HG03045 (cell line): ENCODE data around the gene MUC6.

Experiments
- ATAC-seq: cut with Tn5 transposase; IDR thresholded peaks from one replicate; pipeline ENCODE4 v1.9.1; 2021; ENCODE audit warnings: mild to moderate bottlenecking, moderate library complexity; ENCODE audit not compliant: unreplicated experiment

Gene MUC6

GRCh38 chr11:1038361-1038760 lies 1.8 kb upstream of the MUC6 start:
- ATAC-seq = no peak

GRCh38 chr11:1037506-1038055 lies 1.1 kb upstream of the MUC6 start:
- no peak for ATAC-seq

GRCh38 chr11:1036931-1037330 lies 413 bp upstream of the MUC6 start:
- ATAC-seq = no peak

DNA sequence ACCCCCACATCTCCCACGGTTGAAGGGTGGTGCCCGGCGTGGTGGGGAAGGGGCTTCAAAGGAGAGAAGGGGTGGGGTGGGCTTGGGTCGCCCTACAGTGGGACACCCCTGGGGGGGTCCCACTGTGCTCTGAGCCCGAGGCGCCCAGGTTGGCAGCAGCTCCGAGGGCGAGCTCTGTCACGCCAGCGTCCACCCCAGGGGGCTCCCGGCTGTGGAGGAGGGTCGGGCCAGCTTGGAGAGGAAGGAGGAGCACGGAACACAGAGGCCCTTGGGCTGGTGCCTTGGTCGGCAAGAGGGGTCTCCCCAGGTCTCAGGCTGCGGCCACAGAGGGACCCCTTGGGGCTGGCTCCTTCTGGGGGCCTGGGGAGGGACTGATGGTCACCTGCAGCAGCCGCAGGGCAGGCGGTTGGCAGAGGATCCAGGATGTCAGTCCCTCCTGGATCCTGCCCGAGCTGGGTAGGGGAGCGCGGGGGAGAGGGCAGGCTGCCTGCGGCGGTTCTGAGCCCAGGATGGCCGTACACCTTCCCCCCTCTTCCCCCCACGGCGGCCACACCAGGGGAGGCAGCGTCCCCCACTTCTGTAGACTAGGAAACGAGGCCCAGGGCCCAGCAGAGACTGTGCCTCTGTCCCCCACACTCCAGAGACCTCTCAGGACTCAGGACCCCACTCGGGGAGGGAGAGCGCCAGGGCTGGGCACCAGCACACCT lies 788 bp downstream of the MUC6 start:
- ATAC-seq = no peak

DNA sequence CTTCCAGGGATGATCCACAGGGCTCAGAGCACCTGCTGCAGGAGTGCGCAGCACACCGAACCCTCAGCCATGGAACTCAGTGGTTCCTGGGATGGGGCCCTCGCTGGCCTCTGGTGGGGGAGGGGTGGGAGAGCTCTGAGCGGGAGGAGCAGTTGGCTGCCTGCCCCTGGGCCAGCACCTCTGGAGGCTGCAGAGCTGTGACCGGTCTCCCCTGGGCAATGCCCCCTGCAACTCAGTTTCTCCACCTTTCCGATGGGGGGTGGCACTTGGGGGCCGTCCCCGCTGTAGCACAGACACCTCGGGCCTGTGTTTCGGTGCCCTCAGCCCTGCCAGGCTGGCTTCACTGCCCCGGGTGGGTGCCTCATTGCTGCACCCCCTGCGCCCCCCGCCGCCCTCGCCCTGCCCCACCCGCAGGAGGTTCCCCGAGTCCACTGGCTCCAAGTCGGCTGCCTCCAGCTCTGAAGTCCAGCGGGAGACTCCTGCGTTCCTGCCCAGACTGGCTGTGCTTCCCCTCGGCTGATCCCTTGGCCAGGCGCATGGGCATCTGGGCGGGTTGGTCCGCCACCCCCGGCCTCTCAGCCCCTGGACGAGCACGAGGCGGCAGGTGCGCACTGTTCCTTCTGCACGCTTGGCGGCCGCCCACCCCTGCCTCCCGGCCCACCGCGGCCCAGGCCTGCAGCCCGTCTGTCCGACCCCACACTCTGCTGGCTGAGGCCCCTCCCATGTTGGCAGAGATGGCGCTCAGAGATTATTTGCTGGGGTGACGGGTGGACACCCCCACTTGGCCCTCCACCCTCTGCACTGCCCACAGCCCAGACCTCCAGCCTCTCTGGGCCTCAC lies 1.8 kb downstream of the MUC6 start:
- ATAC-seq = no peak

DNA sequence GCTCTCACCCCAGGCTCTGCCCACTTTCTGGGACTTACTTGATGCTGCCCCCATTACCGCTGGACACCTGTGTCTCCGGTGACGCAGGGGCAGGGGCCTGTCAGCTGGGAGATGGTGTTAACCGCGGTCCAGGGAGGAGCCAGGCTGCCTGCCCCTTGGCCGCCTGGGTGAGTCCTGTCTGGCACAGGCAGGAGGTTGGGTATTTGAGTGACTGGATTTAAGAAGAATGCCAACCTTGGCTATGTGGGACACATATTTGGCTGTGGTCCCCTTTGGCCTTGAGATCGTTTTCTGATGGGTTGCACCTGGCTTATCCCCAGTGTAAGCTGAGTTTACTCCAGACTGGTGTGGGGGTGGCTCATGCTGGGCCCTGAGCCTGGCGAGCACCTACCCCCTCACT lies 2.5 kb downstream of the MUC6 start:
- ATAC-seq = no peak

- ATAC-seq = no peak
Measured at GRCh38 chr11:1033016-1033798, 3.3 kb downstream of the MUC6 start.

- ATAC-seq = no peak
Measured at GRCh38 chr11:1032310-1032891, 4.1 kb downstream of the MUC6 start.

- no peak for ATAC-seq
Measured at GRCh38 chr11:1031121-1031899, 5.2 kb downstream of the MUC6 start.

- ATAC-seq = no peak
Measured at GRCh38 chr11:1030556-1030955, 6.0 kb downstream of the MUC6 start.

- no peak for ATAC-seq
Measured at GRCh38 chr11:1030086-1030485, 6.4 kb downstream of the MUC6 start.

DNA sequence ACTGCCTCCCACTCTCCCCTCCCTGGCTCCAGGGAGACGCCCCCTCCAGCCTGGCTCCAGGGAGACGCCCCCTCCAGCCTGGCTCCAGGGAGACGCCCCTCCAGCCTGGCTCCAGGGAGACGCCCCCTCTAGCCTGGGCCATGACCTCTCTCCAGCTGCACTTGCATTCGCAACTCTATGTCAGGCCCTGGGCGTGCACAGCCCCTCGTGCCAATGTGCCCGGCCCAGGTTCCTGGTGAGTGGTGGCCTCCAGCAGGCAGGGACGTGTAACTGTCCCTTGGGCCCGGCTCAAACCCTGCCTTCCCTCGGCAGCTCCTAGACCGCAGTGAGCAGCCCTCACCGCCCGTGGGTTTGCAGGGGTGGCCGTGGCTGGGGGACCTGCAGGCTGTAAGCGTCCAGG lies 6.9 kb downstream of the MUC6 start:
- ATAC-seq = no peak

DNA sequence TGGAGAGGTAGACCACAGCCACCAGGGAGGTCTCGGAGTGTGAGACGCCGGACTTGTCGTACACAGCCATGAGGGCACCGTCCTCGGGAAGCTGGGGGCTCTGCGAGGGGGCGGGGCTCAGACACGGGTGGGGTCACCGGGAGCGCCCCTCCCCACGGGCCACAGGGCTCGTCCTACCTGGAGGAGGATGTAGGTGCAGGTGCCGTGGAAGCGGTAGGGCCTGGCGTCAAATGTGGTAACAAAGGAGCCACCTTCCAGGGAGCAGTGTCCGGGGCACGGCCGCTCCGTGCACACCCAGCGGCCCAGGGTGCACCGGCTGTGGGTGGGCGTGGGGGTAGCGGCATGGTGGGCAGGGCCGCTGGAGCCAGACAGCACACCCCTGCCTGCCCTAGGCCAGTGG lies 7.5 kb downstream of the MUC6 start:
- ATAC-seq = no peak

GRCh38 chr11:1028616-1029015 lies 7.9 kb downstream of the MUC6 start:
- no peak for ATAC-seq

DNA sequence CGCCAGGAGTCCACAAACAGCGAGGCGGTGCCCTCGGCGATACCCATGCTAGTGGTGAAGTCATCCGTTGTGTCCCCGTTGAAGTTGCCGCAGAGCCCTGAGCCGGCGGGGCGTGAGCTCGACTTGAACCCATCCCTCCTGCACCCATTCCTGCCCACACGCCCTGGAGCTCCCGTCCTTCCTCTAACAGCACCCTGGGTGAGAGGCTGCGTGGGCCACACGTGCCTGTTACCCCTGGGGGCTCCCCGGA lies 8.3 kb downstream of the MUC6 start:
- ATAC-seq = no peak

DNA sequence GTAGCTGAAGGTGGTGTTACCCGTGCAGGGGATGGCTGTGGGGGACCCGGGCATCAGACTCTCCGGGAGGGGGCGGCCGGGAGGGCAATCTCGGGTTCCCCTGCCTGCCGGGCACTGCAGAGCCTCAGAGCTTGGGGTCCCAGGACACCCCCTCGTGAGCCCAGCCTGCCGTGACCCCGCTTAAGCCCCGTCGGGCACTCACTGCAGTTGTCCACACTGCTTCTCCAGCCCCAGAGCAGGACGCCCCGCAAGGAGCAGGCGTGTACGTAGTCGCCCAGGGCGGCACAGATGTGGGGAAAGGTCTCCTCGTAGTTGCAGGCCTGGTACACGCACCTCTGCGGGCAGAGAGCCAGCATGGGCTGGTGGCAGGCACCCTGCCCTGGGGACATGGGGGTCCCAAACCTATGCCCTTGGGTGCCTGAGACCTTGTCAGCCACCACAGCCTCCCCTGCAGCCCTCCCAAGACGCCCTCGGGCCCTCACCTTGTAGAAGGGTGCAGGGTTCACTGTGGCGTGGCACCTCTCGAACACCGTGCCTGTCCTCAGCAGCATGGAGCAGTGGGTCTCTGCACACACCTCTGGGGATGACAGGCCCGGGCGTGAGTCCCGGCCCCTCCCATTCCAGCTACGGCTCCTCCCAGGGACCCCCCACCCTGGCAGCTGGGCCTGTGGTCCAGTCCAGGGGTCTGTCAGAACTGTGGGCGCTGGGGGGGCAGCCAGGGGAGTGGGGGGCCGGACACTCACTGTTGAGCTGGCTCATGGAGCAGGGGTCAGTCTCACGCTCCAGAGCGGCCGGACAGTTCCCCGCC lies 8.8 kb downstream of the MUC6 start:
- no peak for ATAC-seq

DNA sequence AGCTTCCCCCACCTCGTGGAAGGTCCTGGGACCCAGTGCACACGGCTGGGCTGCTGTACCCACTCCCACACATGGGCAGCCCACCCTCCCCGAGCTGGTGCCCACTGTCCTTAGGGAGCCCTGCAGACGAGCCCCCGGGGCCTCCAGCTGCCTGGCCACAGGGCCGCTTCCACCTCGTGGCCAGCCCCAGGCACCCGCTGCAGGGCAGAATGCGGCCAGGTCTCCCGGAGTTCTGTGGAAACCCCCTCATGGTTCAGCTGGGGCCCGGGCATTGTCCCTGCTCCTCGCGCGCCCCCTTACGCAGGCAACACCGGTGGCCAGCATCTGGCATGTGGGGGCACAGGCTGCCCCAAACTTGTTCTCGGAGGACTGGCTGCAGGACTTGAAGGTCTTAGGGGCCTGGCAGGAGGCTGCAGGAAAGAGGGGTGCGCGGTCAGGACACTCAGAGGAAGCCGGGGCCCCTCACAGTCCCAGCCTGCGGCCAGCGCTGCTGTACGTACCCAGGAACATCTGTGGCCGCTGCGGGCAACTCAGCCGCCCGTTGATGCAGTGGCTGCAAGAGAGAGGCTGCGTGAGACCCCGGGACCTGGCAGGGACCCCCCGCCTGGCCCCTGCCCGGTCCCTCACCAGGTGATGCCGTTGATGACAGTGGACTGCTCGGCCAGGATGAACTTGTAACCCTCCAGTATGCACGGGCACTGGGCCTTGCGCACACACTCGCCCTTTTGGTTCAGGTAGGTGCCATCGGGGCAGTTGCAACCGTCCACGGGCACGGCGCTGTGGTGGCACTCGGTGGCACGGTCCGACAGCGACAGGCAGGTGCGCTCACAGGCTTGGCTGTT lies 9.7 kb downstream of the MUC6 start:
- no peak for ATAC-seq

DNA sequence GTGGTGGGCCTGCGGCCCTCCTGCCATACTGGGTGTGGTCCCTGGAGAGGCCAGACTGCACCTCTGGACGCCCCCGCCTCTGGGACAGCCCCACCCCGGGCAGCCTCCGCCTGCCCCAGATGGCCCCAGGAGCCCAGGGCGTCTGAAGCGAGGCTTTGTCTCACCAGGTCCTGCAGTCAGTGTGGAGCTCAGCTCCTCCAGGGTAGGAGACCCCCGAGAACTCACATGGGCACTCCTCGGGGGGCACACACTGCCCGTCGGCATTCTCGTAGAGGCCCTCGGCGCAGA lies 10.4 kb downstream of the MUC6 start:
- no peak for ATAC-seq
